Activated B cell treated with CpG ODN at 0.5 μM for 24 hours (primary cell): Measurements from ENCODE around the gene RHBDL3. TPM values are rescaled to one million over a fixed set of nuclear protein-coding genes. Genes with fewer than 3 reads are reported as not detected.
"Not testable (repeated sequence)": the region's sequence is repeated elsewhere in the genome, so short reads cannot be mapped to it uniquely, and the experiment has no call there.

Experiments used
- ATAC-seq: fragments of 200-7000 bp; cut with Tn5 transposase; one replicate; pipeline ENCODE4 v1.10.0; 2021; ENCODE audit warnings: low read depth, mild to moderate bottlenecking, moderate library complexity
- CTCF ChIA-PET: fragments of 350-600 bp; sonication (Branson Sonifier 250); formaldehyde crosslinking; loops from one replicate; lab custom pipeline; 2021; ENCODE audit warnings: antibody characterized with exemption; lab: Charles Lee
- POLR2A ChIA-PET: fragments of 350-600 bp; sonication (Branson Sonifier 250); formaldehyde crosslinking; loops from one replicate; lab custom pipeline; 2021; ENCODE audit warnings: antibody characterized with exemption; lab: Charles Lee
- DNase-seq: peaks from one replicate; pipeline ENCODE4 v3.0.0; 2022
- H3K27ac Mint-ChIP-seq: one replicate; pipeline ENCODE4 v1.8.0; 2020; ENCODE audit warnings: mixed read lengths
- H3K27me3 Mint-ChIP-seq: one replicate; pipeline ENCODE4 v1.8.0; 2021; ENCODE audit warnings: mixed read lengths
- H3K36me3 Mint-ChIP-seq: one replicate; pipeline ENCODE4 v1.8.0; 2021; ENCODE audit warnings: low read depth, mixed read lengths
- H3K4me1 Mint-ChIP-seq: one replicate; pipeline ENCODE4 v1.8.0; 2021; ENCODE audit warnings: mixed read lengths
- H3K4me3 Mint-ChIP-seq: one replicate; pipeline ENCODE4 v1.8.0; 2020; ENCODE audit warnings: mild to moderate bottlenecking, mixed read lengths
- H3K9me3 Mint-ChIP-seq: one replicate; pipeline ENCODE4 v1.8.0; 2020; ENCODE audit warnings: mixed read lengths
- intact Hi-C: fragments of 100-400 bp; cut with micrococcal nuclease; formaldehyde crosslinking; loops from one replicate; pipeline ENCODE4 v1.15.1; 2024
- total RNA-seq: library from RNA; stranded (reverse); gene quantifications from 2 replicates; pipeline ENCODE4 v1.2.3, GENCODE V29; 2022
- TF ChIP-seq, protein P1 (sequence below): fragments of 200-600 bp; IDR thresholded peaks from one replicate; pipeline ENCODE4 v1.8.0; 2022; ENCODE audit warnings: antibody characterized with exemption, mild to moderate bottlenecking

RHBDL3 gene
- total RNA-seq, 1 donor from 2014 or later, result 0.20 TPM

DNA sequence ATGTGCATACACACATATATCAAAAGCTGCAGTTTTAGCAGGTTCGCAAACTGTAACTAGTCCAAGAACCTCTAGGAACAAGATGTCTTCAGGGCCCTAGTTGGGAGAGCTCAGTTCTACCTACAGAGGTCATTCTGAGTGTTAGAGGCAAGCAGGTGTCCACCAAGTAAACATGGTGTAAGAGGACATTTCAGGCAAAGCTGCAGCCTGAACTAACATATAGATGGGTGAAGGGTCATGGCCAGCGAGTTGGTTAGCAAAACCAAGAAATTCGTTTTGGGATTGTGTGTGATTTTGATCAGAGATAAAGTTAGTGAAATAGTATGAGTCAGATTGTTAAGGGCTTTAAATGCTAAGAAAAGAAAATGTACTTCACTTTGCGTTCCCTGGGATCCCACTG lies 51.7 kb downstream of the RHBDL3 start:
- no peak overlapping the region for H3K4me3 Mint-ChIP-seq
- no peaks in the 10 kb centered on the region for H3K27me3 Mint-ChIP-seq
- POLR2A ChIA-PET, result no interaction called here
- no peaks in the 10 kb centered on the region for H3K9me3 Mint-ChIP-seq
- ATAC-seq (no peak), DNase-seq (no peak)
- TF ChIP-seq, protein P1, sequence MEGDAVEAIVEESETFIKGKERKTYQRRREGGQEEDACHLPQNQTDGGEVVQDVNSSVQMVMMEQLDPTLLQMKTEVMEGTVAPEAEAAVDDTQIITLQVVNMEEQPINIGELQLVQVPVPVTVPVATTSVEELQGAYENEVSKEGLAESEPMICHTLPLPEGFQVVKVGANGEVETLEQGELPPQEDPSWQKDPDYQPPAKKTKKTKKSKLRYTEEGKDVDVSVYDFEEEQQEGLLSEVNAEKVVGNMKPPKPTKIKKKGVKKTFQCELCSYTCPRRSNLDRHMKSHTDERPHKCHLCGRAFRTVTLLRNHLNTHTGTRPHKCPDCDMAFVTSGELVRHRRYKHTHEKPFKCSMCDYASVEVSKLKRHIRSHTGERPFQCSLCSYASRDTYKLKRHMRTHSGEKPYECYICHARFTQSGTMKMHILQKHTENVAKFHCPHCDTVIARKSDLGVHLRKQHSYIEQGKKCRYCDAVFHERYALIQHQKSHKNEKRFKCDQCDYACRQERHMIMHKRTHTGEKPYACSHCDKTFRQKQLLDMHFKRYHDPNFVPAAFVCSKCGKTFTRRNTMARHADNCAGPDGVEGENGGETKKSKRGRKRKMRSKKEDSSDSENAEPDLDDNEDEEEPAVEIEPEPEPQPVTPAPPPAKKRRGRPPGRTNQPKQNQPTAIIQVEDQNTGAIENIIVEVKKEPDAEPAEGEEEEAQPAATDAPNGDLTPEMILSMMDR, result no peak
- H3K27ac Mint-ChIP-seq, result no peak overlapping the region
- peaks cover 19% of the 10 kb centered on the region for H3K4me1 Mint-ChIP-seq
- CTCF ChIA-PET, result interaction anchor here (1.1 kb wide), 1 partner anchor 64 kb away, joined by 4 read pairs; no protein-coding TSS in a partner anchor
- intact Hi-C loops, result loop anchor here (5.0 kb wide), 1 partner anchor 175 kb away; the partner anchor contains the start of gene RHOT1
- H3K36me3 Mint-ChIP-seq, result no peaks in the 10 kb centered on the region

DNA sequence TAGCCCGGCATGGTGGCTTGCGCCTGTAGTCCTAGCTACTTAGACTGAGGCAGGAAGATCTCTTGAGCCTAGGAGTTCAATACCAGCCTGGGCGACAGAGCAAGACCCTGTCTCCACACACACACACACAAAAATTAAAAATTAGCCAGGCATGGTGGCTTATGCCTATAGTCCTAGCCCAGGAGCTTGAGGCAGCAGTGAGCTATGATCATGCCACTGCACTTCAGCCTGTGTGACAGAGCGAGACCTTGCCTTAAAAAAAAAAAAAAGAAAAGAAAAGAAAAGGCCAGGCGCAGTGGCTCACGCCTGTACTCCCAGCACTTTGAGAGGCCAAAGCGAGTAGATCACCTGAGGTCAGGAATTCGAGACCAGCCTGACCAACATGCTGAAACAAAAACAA lies 52.4 kb downstream of the RHBDL3 start:
- H3K27ac Mint-ChIP-seq, result no peak overlapping the region
- no peaks in the 10 kb centered on the region for H3K9me3 Mint-ChIP-seq
- ChIA-PET CTCF (interaction anchor here (0.9 to 2.5 kb wide), 5 partner anchors 13 to 115 kb away, joined by 3 to 14 read pairs (median 3); no protein-coding TSS in a partner anchor), POLR2A (interaction anchor here (1.4 to 2.5 kb wide), 2 partner anchors 24 to 115 kb away, joined by 13 to 20 read pairs; partner anchors contain the start of gene C17orf75)
- ATAC-seq (no peak), DNase-seq (no peak)
- no peak overlapping the region for H3K4me3 Mint-ChIP-seq
- TF ChIP-seq, protein P1, result no peak
- H3K4me1 Mint-ChIP-seq, result peaks cover 20% of the 10 kb centered on the region
- intact Hi-C loops, result loop anchor here (2.0 to 5.0 kb wide), 2 partner anchors 51 to 176 kb away; partner anchors contain the start of gene RHOT1
- no peaks in the 10 kb centered on the region for H3K36me3 Mint-ChIP-seq
- H3K27me3 Mint-ChIP-seq, result no peaks in the 10 kb centered on the region

DNA sequence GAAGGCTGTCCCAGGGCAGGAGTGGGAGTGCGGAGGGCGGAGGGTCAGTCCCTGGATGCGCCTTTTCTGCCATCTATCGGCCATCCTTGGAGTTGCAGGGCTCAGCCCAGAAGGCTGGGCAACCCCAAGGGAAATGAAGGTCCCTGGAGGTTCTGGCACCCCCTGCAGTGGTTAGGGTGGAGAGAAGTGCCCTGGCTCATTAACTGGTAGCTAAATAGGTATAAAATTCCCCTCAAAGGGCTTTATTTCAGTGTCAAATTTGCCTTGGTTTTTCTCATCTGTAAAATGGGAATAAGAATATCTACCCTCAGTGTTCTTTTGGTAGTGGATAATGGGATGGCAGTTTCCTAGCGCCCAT lies 53.9 kb downstream of the RHBDL3 start:
- H3K36me3 Mint-ChIP-seq, result no peaks in the 10 kb centered on the region
- DNase-seq, result peak; percentile 85
- H3K4me3 Mint-ChIP-seq, result peak overlapping the region; percentile 84
- intact Hi-C loops, result loop anchor here (1.0 to 5.0 kb wide), 7 partner anchors 22 to 177 kb away; partner anchors contain the start of genes PSMD11, RHOT1 and ZNF207
- no peaks in the 10 kb centered on the region for H3K27me3 Mint-ChIP-seq
- H3K4me1 Mint-ChIP-seq, result peaks cover 31% of the 10 kb centered on the region
- peak; percentile 99 for ATAC-seq
- POLR2A ChIA-PET, result interaction anchor here (0.6 to 2.5 kb wide), 5 partner anchors 9 to 430 kb away, joined by 4 to 20 read pairs (median 4); partner anchors contain the start of gene C17orf75
- H3K9me3 Mint-ChIP-seq, result no peaks in the 10 kb centered on the region
- TF ChIP-seq, protein P1, result peak; percentile 62
- H3K27ac Mint-ChIP-seq, result peak overlapping the region; percentile 80
- CTCF ChIA-PET, result interaction anchor here (0.6 to 2.5 kb wide), 12 partner anchors 9 to 178 kb away, joined by 3 to 17 read pairs (median 4); partner anchors contain the start of genes PSMD11 and RHOT1

DNA sequence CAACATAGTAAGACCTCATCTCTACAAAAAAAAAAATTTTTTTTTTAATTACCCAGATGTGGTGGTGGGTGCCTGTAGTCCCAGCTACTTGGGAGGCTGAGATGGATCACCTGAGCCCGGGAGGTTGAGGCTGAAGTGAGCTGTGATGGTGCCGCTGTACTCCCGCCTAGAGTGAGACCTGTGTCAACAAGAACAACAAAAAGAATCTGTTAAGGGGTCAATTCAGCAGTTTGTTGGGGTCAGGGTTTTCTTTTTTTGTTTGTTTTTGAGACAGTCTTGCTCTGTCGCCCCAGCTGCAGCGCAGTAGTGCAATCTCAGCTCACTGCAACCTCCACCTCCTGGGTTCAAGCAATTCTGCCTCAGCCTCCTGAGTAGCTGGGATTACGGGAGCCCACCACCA lies 54.4 kb downstream of the RHBDL3 start:
- ATAC-seq, H3K27me3 Mint-ChIP-seq, DNase-seq, intact Hi-C loops, H3K9me3 Mint-ChIP-seq, H3K27ac Mint-ChIP-seq, H3K36me3 Mint-ChIP-seq: not testable (repeated sequence)
- ChIA-PET POLR2A (interaction anchor here (1.1 to 2.5 kb wide), 3 partner anchors 8 to 67 kb away, joined by 4 to 20 read pairs (median 4); partner anchors contain the start of gene C17orf75), CTCF (interaction anchor here (0.6 to 2.5 kb wide), 12 partner anchors 9 to 178 kb away, joined by 3 to 17 read pairs (median 4); partner anchors contain the start of genes PSMD11 and RHOT1)
- Mint-ChIP-seq H3K4me3 (peak overlapping the region; percentile 84), H3K4me1 (peaks cover 31% of the 10 kb centered on the region)

DNA sequence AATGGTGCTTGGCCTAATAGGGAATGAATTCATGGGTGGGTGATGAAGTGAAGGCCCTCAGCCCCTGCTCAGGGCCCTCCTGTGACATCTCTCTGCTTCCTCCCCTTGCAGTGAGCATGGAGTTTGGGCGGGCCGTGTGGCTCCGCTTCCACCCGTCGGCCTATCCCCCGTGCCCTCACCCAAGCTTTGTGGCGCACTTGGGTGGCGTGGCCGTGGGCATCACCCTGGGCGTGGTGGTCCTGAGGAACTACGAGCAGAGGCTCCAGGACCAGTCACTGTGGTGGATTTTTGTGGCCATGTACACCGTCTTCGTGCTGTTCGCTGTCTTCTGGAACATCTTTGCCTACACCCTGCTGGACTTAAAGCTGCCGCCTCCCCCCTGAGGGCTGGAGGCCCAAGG lies 55.2 kb downstream of the RHBDL3 start:
- ChIA-PET CTCF (interaction anchor here (2.5 kb wide), 1 partner anchor 68 kb away, joined by 17 read pairs; no protein-coding TSS in a partner anchor), POLR2A (no interaction called here)
- no peaks in the 10 kb centered on the region for H3K36me3 Mint-ChIP-seq
- peaks cover 31% of the 10 kb centered on the region for H3K4me1 Mint-ChIP-seq
- intact Hi-C loops, result no loop called here
- no peaks in the 10 kb centered on the region for H3K9me3 Mint-ChIP-seq
- DNase-seq (no peak), ATAC-seq (no peak)
- H3K4me3 Mint-ChIP-seq, result no peak overlapping the region
- TF ChIP-seq, protein P1, result no peak
- no peak overlapping the region for H3K27ac Mint-ChIP-seq
- H3K27me3 Mint-ChIP-seq, result no peaks in the 10 kb centered on the region
